Measurements from ENCODE around the gene TTLL5.

Gene TTLL5

DNA sequence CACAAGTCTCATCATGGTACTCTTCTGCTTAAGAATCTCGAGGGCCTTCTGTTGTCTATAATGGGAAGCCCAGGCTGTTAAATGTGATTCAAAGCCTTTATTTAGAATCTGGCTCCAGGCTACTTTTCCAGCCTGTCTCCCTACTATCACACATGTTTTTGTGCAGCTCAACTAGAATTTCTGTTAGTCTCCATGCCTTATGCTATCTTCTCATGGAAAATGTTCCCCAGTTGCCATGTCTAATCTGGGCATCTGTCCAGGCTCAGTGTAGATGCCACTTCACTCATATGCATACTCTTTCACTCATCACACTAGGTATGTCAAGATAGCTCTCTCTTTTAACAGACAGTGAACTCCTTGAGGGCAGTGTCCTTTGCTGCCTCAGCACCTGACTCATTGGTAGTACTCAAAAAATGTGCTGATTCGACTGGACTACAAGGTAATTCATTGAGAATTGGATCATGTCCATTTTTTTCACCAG lies 145.3 kb downstream of the TTLL5 start:
- DNase-seq = no peak

DNA sequence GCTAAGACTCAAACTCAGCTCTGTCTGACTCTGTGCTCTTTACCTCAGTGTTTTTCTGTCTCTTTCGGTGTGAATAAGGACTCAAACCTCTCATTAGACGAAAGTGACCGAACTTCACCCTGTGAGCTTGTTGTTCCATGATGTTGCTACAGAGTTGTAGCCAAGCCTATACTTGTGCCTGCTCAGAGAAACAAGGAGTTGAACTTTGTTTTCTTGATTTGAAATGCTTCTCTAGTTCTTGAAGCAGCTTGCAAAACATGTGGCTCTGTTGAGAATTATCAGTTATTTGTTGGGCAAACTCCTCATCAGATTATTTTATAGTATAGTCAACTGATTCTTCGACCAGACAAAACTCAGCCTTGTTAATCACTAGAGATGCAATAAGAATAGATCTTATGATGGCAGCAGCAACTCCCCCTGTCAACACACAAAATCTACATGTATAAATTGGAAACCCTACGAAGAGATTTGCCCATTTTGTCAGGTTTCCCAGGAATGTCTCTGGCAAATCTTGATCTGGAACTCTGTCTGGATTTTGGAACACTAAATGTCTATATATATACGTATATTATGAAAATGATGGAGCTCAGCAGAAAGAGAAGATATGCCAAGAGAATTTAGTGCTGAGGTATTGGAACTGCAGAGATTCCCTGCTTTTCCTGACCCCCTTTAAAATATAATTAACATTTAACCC lies 146.8 kb downstream of the TTLL5 start:
- no peak for DNase-seq

DNA sequence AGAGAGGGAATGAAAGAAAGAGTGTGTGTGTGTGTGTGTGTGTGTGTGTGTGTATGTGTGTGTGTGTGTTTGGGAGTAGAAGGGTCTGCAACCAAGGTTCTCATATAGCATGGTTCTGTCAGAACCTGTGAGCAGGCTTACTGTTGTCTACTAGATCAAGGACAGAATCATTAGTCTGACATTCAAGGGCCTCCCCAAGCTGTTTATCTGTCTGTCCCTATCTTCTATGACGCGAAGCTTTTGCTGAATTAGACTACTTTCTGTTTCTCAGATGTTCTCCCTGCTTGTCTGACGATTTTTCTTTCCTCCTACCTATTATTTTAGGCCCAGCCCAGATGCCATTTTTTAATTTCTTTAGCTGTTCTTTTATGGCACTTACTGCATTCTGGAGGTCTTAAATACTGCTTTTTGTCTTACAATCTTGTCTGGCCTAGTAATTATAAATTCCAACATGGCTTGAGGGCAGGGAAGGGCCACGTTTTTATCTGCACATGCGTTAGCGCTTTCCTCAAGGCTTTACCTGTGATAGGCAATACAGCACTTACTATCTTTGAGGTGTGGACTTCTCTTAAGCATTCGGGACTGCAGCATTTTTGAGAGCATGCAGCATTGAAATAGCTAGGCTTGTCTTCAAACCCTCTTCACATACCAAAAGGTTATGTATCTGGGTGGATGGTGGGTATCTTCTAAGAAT lies 150.2 kb downstream of the TTLL5 start:
- DNase-seq = no peak

DNA sequence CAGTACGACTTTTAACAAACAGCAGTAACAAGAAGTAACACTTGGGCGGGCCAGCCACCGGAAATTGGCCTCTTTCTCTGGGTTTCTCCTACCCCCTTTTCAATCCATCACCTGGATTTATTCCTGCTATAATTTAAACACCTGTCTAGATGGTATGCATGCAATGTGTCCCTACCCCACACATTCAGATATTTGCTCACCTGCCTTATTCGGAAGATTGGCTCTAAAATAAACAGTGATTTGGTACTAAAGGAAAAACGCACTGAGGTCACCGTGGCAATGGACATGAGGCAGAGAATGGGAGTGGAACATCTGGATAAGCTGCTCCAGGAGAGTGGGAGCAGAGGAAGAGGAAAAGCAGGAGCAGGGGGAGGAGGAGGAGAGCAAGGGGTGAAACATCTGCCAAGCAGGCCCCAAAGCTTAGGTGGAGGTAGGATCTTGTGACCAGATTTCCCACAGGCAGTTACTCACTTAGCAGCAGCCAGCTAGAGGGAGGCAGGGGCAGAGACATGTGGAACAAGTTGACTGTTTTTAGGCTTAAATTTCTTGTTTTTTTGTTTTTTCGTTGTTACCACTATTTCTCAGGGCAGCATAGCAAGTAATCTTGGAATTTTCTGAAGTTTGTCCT lies 150.9 kb downstream of the TTLL5 start:
- no peak for DNase-seq

DNA sequence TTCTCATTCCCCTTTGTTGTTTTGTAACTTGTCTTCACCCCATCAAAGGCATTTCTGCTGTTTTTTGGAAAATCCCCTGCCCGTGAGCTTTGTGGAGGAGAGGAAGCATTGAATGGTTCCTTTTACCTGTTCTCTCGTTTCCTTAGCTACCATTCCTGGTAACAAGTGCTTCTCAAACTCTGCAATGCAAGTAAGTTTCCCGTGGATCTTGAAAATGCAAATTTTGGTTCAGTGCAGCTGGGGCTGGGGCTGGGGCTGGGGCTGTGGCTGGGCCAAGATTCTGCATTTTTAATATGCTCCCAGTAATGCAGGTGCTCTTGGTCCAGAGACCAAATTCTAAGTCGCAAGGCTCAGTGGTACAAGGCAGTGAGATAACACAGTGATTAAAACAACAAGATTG lies 151.6 kb downstream of the TTLL5 start:
- DNase-seq = no peak

DNA sequence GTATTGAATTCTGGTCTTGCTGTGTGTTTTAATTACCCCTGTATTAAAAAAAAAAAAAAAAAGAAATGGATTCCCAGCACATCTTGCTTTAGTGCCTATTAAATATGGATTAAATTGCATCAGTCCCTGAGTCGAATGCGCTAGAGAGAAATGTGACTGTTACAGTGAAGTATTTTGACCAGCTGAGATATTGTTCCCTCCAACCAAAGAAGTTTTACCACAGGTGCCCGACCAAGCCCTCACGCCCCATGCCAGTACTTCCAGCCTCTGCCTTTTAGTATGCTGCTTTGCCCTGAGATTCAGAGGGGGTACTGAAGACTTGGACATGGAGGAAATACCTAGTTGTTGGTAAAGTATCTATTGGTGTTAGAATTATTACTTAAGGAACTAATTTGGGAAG lies 159.7 kb downstream of the TTLL5 start:
- DNase-seq = no peak

DNA sequence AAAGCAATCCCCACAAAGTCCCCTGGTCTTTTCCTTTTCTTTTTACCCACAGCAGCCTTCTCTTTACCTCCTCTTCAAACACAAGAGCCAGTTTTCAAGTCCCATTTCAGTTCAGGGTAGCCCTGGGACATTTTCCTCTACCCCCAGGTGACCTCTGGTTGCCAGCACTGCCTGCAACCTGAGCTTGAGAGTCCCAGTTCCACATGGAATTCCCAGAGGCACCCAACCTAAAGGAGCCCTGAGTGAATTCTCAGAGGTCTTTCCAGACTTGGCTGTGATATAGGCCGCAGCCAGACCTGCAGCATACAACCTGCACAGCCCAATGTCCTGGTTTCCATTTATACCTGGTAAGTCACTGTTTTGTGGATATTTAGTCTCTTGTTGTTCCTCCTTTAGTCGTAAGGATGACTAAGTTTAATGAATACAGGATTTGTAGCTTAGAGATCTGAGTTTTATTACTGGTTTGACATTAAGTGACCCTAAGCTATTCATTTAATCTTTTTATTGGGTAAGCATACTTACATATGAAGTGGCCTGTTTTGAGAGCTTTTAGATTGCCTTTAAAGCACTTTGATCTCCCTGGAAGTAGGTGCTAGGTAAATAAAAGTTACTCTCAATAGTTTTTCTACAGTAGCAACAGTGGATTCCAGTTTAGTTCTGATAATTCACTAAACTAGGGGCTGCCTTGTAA lies 160.9 kb downstream of the TTLL5 start:
- no peak for DNase-seq

DNA sequence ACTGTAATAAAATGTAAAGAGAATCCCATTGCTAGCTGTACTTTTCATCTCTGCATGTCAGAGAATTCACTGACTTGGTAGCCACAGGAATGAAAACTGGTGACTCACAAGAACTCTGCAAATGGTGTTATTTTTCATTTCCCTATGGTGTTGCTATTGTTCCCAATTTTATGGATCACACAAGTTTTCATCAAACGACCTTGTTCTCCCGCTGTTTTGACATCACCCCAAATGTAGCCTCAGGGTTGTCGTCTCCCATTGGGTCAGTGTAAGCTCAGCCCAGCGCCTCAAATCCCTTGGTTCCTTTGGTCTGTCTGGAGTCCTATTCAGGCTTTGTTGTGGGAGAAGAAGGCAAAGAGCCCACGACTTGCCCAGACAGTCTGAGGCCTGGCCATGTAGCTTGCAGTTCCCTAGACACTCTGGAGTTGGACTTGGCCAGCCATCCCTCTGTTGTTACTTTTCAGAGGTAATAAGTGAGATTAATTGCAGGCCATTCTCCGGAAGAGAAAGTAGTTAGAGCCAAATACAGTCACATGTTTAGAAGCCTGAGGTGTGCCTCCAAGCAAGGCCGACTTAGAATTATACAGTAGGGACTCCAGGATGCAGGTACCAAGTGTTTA lies 161.6 kb downstream of the TTLL5 start:
- DNase-seq = no peak

DNA sequence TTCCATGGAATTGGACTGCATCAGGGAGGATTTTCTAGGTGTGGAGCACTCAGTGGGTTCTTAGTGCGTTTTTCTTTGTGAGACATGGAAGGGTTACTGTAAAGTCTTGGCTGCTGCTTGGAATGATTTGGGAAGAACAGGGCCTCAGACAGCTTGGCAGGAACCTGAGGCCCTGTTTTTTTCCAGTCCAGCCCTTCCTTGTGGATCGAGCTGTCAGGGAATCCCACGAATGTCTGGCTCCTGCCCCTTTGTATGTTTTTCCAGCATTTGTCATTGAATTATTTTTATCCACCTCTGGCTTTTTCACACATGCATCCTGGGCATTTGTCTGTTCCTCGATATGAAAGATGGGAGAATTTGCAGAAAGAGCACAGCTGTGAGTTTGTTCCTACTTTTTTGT lies 162.3 kb downstream of the TTLL5 start:
- no peak for DNase-seq

DNA sequence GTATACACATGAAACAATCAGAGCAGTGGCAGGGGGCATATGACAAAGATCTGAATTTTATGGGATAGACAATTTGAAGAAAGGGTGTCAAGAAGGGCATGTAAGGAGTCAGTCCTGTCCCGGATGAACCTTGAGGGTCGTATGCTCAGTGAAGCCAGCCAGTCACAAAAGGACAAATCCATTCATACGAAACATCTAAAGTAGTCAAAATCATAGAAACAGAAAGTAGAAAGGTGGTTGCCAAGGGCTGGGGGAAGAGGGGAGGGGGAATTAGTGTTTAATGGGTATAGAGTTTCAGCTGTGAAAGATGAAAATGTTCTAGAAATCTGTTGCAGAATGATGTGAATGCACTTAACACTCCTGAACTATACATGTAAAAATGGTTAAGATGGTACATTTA lies 163.3 kb downstream of the TTLL5 start:
- no peak for DNase-seq

DNA sequence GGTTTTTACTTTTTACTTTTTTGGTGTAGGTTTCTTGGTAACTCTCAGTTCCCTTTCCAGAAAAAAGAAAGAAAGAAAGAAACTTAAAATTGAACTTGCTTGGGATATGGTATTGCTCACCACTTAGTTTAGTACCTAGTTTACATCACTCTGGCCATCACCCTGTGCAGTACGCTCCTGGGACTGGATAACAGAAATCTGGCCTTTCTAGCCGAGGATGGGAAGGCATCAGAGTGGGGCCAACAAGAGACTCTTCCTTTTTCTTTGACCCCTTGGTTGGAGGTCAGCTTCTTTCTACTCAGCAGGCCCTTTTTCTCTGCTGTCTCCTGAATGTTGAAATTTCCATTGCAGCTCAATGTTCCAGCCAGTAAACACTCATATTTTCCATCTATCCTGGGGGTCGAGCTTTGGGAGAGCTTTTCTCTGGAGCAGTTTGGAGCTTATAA lies 164.1 kb downstream of the TTLL5 start:
- DNase-seq = no peak

DNA sequence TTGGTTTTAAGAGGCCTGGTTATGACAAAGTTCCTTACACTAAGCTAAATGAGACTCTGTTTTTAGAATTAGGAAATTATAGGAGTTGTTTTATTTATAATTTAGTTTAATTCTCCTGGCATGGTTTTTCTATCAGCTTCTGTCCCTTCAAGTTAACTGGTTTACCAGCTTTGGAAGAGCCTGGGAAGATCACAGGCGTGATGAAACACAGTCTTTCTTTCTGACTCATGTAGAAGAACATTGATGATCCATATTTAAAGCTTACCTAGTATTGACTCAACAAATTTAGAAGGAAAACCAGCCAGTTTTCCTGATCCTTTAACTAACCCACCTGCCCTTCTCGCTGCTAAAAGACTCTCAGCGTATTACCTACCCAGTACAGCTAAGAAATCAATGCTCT lies 165.6 kb downstream of the TTLL5 start:
- no peak for DNase-seq

DNA sequence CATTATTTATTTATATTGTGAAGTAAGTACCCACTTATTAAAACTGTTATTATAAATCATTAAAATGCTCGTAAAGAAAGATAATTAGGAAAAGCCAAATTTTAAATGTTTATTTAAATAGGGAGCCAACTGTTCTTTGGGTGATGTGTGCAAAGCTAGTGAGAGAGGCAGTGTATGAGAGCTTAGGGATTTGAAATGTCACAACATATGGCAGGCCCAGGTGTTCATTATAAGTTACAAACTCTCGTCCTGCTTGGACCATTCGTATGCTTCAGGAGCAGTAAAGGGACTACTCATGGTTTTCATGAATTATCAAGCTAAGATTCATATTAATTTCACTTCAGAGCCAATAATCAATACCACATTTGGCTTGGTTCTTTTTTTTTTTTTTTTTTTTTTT lies 166.3 kb downstream of the TTLL5 start:
- DNase-seq = no peak

DNA sequence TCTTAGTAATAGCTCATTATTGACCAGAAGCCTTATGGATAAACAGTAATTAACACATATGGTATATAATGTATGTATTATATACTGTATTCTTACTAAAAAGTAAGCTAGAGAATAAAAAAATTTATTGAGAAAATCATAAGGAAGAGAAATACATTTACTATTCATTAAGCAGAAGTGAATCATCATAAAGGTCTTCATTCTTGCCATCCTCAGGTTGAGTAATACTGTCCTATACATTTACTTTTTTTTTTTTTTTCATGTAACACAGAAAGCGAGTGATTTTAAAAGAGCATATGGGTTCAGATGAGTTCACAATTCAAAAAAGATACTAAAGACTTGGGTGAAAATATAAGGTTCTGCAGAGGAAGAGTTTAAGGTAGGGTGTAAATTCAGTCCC lies 168.3 kb downstream of the TTLL5 start:
- DNase-seq = no peak

DNA sequence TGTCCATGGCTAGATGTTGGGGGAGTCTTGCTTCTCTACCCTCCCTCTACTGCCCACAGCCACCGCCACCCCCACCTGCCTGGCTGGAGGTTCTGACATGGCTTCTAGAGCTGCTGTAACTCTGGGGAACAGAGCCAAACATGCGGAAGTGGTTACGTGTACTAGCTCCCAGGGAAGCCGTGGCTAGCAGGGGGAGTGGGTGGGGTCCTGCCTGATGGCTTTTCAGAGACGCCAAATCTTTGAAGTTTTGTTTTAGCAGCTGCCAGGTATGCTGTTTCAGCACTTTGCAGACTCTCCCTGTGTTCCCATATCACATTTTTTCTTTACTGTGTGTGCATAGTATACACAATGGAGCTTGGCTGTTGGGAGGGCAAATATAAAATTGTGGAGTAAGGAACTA lies 170.4 kb downstream of the TTLL5 start:
- peak; percentile 11 to 35 for DNase-seq

DNA sequence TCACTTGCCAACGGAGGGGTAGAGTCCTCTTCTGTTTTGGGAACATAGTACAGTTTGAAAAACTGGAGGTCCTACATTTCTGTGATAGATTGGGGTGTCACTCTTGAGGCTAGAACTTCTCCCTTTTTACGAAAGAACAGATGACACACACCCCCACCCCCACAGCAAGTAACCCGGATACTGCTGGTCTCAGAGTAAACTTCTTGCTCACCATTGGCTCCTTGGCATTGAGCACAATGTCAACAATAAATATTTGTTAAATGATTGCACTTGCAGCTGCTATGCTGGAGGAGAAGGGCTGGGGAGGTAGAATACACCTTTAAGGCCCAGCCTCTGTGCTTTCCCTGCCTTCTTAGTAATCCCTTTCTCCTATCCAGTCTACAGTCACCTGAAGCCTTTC lies 170.9 kb downstream of the TTLL5 start:
- peak in 1 of 2 donors; percentile 7 for DNase-seq

DNA sequence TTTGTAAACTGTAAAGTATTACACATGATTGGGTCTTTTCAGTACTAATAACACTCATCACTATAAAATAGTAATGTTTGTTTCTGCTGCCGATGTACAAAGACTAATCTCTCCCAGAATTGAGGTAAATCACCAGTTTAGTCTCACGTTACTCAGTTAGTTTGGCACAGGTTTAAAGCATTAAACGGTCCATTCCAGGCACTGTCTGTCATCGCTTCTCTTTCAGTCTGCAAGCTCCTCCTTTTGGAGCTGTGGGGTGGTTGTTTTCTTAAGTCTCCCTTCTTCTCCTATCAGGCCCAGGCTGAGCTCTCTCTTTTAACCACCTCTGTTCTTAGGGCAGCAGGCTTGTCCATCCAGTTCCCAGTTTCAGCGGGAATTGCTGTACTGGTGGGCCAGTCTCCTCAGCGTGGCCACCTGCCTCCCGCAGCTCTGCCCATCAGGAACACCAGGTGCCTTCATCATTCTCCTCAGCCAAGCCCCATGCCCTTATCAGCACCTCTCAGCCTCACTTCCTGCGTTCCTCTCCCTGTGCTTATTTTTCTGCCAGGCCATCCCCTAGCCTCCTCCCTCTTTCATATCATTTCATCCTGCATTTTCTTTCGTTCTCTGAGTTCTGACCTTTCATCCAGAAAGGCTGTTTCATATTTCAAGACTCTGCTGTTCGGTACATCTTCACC lies 171.7 kb downstream of the TTLL5 start:
- no peak for DNase-seq

DNA sequence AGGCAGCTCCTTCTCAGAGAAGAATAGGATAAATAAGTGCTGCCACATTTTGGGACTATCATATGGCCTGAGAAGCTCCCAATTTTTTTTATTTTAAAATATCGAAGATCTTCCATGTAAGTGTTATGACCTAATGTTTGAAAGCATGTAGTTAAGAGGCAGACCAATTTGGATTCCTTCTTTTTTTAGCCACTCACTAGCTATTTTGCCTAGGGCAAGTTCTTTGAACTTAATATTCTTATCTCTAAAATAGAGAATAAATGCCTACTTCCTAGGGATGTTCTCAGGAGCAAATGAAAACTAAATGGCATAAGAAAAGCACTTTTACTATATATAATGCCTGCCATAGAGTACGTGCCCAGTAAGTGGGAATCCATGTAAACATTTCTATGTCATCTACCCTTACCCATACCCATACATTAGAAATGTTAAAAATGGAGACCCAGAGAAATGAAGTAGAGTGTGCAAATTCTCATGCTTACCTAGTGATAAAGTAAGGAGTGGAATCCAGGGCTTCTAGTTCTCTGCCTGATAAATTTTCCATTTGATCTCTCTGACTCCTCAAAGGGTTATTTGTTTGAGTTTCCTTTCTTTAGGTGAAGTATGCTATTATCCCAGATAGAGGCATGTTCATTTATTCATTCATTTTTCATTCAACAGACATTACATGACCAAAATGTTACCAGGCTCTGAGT lies 172.4 kb downstream of the TTLL5 start:
- DNase-seq = no peak

DNA sequence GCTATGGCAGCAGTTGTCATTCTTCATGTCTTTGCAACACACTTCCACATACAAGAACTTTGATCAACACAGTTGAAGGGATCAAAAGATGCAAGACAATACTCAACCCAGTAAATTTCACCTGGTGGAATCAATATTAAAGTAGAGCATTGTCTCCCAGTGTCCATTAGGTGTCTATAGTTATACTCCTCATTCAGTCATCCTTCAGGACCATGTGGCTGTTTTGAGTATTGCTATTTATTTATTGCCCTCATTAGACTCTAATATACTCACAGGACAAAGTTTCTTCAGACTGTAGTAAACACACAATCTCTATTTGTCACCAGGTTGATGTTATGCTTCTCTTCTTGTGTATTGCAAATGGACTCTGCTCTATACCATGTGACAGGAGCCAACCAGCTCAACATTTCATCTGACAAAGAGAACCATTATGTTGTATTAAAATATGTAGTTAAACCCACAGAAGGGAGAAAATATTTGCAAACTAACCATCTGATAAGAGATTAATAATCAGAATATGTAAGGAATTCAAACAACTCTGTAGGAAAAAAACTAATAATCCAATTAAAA lies 174.2 kb downstream of the TTLL5 start:
- DNase-seq = no peak

DNA sequence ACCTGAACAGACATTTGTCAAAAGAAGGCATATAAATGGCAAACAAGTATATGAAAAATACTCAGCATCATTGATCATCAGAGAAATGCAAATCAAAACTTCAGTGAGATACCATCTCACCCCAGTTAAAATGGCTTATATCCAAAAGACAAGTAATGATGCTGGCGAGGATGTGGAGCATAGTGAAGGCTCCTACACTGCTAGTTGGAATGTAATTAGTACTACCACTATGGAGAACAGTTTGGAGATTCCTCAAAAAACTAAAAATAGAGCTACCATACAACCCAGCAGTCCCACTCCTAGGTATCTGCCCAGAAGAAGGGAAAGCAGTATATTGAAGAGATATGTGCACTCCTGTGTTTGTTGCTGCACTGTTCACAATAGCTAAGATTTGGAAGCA lies 174.7 kb downstream of the TTLL5 start:
- DNase-seq = no peak

DNA sequence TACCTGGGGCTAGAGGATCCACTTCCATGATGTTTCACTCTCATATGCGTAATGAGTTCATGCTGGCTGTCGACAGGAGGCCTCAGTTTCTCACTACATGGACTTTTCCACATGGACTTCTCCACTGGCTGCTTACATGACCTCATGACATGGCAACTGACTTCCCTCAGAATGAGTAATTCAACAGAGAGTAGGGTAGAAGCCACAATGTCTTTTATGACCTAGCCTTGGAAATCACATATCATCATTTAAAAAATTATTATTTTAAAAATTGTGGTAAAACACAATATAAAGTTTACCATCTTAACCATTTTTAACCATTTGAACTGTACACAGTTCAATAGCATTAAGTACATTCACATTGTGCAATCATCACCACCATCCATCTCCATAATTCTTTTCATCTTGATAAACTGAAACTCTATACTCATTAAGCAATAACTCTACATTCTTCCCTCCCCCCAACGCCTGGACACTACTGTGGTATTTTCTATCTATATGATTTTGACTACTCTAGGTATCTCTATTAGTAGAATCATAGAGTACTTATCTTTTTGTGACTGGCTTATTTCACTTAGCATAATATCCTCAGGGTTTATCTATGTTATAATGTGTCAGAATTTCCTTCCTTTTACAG lies 176.2 kb downstream of the TTLL5 start:
- DNase-seq = no peak

All from activated CD4-positive, alpha-beta T cell treated with anti-CD3 and anti-CD28 coated beads for 4 hours (primary cell).